Stimulated activated CD8-positive, alpha-beta memory T cell treated with anti-CD3 and anti-CD28 coated beads, Interleukin-4, amount 100 ng/mL, for 4 hours (primary cell): Measurements from ENCODE around the gene EIPR1.

Experiments
- DNase-seq, 2 donors: peaks; one replicate each; pipeline ENCODE4 v3.0.0-alpha.2; 2020; ENCODE audit warnings: low read depth in 2 of 2, low spot score in 1 of 2

The EIPR1 gene

DNA sequence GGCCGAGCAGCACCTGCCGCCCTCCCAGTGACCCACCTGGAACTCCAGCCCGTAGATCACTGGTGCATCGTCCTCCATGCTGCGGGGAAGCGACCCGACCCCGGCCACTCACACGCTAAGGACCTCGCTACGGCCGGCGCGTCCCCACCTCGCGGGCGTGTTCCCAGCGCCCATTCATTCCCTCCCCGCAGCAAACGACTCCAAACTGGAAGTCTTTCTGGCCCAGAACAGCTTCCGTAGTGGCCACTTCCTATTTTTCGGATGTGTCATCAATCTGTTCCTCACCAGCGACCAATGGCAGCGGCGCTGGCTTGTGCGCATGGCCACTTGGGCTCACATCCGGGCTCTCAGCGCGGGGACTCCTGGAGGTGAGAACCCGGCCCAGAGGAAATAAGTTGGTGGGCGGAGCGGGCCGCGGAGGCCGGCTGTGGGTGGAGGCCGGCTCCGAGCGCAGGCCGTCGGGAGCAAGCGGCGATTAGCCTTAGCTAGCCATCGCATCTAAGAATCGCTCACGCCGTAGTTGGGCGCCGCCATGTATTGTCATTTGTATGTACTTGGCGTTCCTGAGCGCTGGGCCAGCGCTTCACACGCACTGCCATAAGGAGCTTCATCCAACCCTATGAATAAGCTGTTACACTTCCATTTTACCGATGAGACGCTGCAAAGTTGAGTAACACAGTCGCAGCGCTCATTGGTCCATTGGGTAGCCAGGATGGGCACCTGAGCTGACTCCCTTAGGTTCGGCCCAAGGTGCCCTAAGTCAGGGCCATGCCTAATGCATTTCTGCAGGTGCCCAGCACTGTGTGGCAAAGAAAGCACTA lies at the start of gene EIPR1:
TSS of gene EIPR1 (minus strand) at position 207 of the 821 bp plus-strand sequence. CDS start at position 78, 129 bp downstream.
- DNase-seq = peak; percentile 91 to 93

GRCh38 chr2:3427272-3427671 lies 49.7 kb upstream of the EIPR1 start:
- DNase-seq = no peak

DNA sequence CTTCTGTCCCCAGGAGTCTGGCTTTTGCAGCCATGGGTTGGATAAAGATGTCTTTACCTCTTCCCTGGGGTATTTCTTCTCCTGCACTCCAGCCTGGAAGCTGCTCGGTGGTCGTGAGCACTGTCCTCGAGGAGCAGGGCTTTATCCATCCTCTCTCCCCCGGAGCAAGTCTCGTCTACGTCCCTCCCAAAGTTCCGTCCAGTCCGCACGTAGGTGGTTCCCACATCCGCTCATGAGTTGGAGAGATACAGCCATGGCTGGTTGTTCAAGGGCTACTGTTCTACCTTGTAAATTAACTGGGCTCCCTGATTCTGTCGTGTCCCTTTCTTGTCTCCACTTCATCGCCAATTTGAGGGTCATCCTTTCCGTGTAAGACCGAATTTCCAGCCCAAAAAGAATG lies 49.0 kb upstream of the EIPR1 start:
- DNase-seq = no peak

DNA sequence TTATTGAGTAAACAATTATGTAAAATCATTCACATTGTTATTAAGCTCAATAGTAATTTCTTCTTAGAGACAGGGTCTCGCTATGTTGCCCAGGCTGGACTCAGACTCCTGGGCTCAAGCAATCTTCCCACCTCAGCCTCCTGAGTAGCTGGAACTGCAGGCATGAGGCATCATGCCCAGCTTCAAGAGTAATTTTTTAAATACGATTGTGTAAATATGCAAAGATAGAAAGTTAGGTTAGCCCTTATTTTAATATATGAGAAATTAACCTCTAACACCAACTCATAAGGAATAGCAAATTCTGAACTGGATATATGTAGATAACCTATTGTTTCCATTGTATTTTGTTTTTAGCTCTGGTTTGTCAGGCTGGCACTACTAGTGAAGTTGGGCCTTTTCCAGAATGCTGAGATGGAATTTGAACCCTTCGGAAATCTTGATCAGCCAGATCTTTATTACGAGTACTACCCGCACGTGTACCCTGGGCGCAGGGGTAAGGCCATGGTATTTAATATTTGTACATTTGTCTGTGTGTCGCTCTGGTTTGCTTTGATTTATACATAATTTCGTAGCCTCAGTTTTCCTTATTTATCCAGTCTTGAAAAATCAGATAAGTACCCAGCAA lies 46.7 kb upstream of the EIPR1 start:
- DNase-seq = no peak

GRCh38 chr2:3423492-3424170 lies 46.0 kb upstream of the EIPR1 start:
- peak; percentile 38 to 74 for DNase-seq

GRCh38 chr2:3422161-3422779 lies 44.7 kb upstream of the EIPR1 start:
- no peak for DNase-seq

GRCh38 chr2:3421580-3421979 lies 44.0 kb upstream of the EIPR1 start:
- no peak for DNase-seq

DNA sequence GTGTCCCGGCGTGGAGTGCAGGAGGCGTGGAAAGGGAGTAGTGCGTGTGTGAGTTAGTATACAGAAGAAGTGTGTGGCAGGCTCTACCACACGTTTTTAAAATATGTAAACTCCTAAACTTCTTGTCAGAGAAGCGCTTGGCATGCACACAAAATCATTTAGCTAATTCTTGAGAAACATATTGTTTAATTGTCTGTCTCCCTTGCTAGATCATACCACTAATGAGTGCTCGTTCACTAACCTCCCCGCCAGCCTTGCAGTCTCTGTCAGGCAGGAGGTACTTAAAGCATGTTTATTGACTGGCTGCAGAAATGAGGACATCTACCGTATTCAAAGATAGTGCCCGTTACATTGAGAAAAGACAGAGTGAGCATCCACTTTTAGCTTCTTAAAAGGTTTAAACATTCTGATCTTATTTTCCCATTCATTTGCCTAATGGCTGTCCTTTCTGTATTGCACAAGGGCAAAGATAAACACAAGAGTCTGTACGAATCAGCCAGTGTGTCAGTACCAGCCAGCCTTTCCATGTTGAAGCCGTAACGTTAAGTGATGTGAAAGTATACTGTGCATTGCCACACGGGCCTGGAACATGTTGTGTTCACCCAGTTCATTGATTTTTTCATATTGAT lies 43.3 kb upstream of the EIPR1 start:
- DNase-seq = no peak

DNA sequence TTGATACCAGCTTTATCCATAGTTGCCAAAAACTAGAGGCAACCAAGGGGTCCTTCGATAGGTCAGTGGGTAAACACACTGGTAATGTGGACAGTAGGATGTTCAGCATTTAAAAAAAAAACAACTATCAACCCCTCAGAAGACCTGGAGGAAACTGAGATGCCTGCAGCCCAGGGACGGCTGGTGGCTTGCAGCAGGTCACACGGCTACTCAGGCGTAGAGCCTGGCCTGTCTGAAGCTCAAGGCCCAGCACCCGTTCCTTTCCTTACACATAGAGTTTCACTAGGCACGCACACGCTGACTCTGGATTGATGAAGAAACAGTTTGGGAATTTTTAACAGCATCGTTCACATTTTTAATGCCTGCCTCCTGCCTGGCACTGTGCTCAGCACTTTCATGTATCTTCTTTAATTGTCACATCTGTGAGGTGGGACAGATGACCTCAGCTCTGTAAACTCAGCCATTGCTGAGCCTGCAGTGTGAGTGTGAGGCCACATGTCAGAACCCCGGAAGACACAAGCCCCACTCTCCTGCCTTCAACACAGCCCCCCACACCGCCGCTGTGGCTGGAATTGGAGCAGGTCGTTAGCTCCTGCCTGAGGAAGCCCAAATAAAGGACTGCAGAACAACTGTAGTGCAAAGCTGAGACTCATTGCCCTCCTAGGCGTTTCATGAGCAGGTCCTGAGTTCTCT lies 42.6 kb upstream of the EIPR1 start:
- DNase-seq = no peak

DNA sequence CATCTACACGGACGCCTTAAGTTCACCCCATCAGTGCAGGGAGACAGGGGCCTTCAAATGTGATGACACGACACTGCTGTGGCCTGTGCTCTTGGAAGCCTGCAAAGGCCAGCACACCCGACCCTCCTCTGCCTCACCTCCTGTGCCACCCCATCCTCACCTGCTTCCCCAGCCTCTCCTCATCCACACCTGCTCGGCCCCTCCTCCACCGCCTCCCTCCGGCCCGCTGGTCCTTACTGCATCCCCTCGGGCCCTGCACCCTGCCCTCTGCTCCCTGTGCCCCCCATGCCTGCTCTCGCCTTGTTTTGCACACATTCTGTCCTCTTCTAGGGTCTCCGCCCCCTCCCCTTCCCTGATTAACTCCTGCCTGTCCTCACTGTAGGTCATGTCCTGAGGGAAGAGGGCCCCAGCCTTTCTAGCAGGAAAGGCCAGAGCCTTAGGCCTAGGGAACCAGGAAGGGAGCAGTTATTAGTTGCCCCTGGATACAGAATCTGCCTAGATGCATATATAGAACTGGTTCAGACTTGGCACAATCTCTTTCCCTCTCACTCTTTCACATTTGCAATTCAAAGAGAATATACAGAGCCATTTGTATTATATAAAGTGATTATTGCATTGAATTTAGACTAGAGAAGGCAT lies 41.3 kb upstream of the EIPR1 start:
- no peak for DNase-seq

DNA sequence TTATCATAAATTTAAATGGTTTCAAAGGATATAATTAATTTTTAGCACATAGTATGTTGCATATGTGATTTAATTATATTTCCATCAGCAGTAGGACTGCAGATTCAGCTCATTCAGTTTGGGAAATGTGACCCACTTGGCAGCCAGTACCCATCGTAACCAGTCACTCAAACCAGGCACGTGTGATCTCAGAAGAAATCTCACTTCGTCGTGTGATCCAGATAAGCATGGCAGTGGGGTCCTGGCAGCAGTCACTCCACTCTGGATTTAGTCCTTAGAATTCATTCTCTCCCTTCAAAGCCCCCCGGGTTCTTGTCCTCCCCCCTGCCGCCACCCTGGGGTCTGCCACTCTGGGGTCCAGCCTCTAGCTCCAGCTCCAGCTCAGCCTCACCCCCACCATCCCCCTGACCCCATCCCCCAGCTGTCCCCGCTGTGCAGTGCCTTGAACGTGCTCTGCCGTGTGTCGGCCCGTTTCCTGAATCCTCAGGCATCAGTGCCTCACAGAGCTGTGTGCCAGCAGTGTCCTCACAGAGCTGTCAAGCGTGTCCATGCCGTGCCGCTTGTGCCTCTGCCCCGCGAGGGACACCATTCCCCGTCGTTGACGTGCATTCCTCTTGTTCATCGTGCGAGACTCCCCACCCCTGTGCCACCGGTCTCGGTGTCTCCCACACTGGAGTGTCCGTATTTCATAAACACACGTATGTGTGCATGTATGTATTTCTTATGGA lies 36.7 kb upstream of the EIPR1 start:
- DNase-seq = no peak

DNA sequence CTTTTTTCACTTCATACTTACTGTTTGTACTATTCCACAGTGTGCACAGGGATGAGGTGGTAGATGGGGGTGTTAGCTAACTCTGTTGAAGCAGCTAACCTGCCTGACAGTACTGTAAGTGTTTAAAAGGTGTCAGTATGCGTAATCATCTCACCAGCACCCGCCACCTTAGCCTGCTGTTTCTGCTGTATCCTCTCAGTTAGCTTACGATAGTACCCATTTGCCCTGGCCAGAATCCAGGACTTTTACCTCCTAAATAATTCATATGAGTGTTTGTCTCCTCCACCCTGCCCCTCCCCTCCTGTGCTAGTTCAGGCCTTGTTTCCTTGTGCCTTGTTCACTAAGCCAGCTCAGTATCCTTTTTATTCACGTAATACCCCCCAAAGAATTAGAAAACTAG lies 36.1 kb upstream of the EIPR1 start:
- no peak for DNase-seq

- DNase-seq = no peak
Measured at GRCh38 chr2:3411103-3411502, 33.5 kb upstream of the EIPR1 start.

- DNase-seq = no peak
Measured at GRCh38 chr2:3409627-3410170, 32.1 kb upstream of the EIPR1 start.

- no peak for DNase-seq
Measured at GRCh38 chr2:3408781-3409180, 31.2 kb upstream of the EIPR1 start.

DNA sequence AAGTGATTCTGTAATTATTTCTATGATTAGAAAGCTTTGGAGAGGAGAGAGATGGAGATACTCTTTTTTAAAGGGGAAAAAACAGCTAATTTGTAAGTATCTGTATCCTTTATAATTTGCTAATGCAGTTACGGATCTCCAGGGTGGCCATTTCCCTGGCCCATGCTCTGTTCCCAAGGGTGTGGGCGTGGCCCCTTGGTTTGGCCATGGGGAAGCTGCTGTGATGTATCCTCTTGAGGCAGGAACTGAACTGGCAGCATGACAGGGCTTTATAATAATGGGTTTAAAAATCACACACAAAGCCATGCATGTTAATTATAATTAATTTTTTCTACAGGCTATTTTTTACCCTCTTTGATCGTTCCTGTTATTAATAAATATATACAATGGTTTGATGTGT lies 28.9 kb upstream of the EIPR1 start:
- DNase-seq = no peak

DNA sequence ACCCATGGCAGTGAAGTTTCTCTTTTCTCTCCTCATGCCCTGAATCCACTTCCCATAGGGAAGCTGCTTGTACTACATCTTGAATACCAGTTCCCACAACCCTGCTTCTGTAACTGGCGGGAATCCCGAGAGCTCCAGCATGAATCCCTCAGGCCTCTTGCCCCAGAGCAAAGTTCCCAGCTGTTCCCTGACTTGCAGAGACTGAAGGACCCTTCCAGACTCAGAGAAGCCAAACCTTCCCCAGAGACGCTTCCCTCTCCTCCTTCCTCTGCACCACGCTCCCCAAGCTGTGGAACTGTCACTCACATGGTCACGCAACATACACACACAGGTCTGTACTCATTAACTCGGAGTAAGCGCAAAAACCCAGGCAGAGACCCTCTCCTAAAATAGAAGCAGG lies 28.3 kb upstream of the EIPR1 start:
- DNase-seq = no peak

DNA sequence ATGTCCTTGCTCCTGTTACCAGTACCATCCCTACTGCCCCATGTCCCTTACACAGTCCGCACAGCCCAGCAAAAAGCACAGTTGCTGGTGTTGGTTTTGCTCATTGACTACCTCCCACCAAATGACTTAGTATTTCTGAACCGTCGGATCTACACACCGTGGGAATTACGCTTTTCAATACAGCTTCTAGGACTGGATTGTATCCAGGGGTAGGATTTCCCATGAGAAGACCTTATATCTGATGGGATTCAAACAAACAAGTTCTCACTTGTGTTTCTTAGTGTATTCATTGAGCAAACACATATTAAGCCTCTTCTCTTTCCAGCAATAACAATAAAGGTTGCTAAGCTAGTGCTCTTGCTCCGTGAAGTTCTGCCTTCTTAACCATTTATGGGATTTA lies 27.7 kb upstream of the EIPR1 start:
- no peak for DNase-seq

GRCh38 chr2:3404349-3404894 lies 26.8 kb upstream of the EIPR1 start:
- DNase-seq = no peak
